Liver (tissue), 9 donors: ENCODE results near the gene ATP5IF1. TPM values are rescaled to one million over a fixed set of nuclear protein-coding genes. Genes with fewer than 3 reads are reported as not detected.

ENCODE experiments used
- DNase-seq: peaks from one replicate; pipeline ENCODE4 v3.0.0-alpha.2; 2017; ENCODE audit warnings: low spot score
- H3K27ac ChIP-seq, 2 donors: one replicate each; pipeline ENCODE4 v1.7.0; 2013; ENCODE audit warnings: inconsistent platforms in 2 of 2, low read length in 2 of 2, control low read depth in 1 of 2, low read depth in 1 of 2, mild to moderate bottlenecking in 1 of 2
- H3K27me3 ChIP-seq, 4 donors: one replicate each; pipeline versions ENCODE4 v1.6.1 to v1.7.0; 2013; ENCODE audit warnings: low read length in 3 of 4, inconsistent platforms in 1 of 4, mild to moderate bottlenecking in 1 of 4, moderate library complexity in 1 of 4; ENCODE audit not compliant: control insufficient read depth in 4 of 4, insufficient read depth in 4 of 4
- H3K36me3 ChIP-seq, 4 donors: one replicate each; pipeline versions ENCODE4 v1.6.1 to v1.7.0; 2013; ENCODE audit warnings: low read length in 3 of 4, mild to moderate bottlenecking in 3 of 4, low read depth in 1 of 4, moderate library complexity in 1 of 4; ENCODE audit not compliant: control insufficient read depth in 4 of 4, insufficient read depth in 3 of 4
- H3K4me1 ChIP-seq, 4 donors: one replicate each; pipeline versions ENCODE4 v1.6.1 to v1.7.0; 2013; ENCODE audit warnings: low read length in 3 of 4, mild to moderate bottlenecking in 3 of 4, moderate library complexity in 1 of 4; ENCODE audit not compliant: control insufficient read depth in 4 of 4, insufficient read depth in 4 of 4
- H3K4me3 ChIP-seq, 3 donors: one replicate each; pipeline versions ENCODE4 v1.6.1 to v1.7.0; 2013; ENCODE audit warnings: low read length in 3 of 3, control low read depth in 1 of 3, low read depth in 1 of 3, mild to moderate bottlenecking in 1 of 3
- H3K9ac ChIP-seq, 2 donors: one replicate each; pipeline ENCODE4 v1.7.0; 2013; ENCODE audit warnings: low read length in 2 of 2, mild to moderate bottlenecking in 2 of 2, moderate library complexity in 2 of 2, control low read depth in 1 of 2, low read depth in 1 of 2
- H3K9me3 ChIP-seq, 4 donors: one replicate each; pipeline versions ENCODE4 v1.6.1 to v1.7.0; 2013; ENCODE audit warnings: low read length in 3 of 4; ENCODE audit not compliant: control insufficient read depth in 4 of 4
- EGR1 ChIP-seq, 2 donors: IDR thresholded peaks; 2 replicates each; pipeline ENCODE4 v1.6.1; 2016 to 2018; ENCODE audit warnings: antibody characterized with exemption in 2 of 2, low read depth in 2 of 2
- FOXA2 ChIP-seq: IDR thresholded peaks from 2 replicates; pipeline ENCODE4 v1.6.1; 2016; ENCODE audit warnings: antibody characterized with exemption
- GABPA ChIP-seq, 2 donors: IDR thresholded peaks in 1 of 2; conservative IDR thresholded peaks in 1 of 2; 2 replicates each; pipeline ENCODE4 v1.6.1; 2016; ENCODE audit warnings: antibody characterized with exemption in 2 of 2, mild to moderate bottlenecking in 1 of 2, moderate library complexity in 1 of 2
- HNF4G ChIP-seq: IDR thresholded peaks from 2 replicates; pipeline ENCODE4 v1.6.1; 2016; ENCODE audit warnings: antibody characterized with exemption
- JUND ChIP-seq, 2 donors: IDR thresholded peaks; 2 replicates each; pipeline ENCODE4 v1.6.1; 2016; ENCODE audit warnings: antibody characterized with exemption in 2 of 2
- RAD21 ChIP-seq, 2 donors: IDR thresholded peaks; 2 replicates each; pipeline ENCODE4 v1.6.1; 2016; ENCODE audit warnings: antibody characterized with exemption in 2 of 2, mild to moderate bottlenecking in 2 of 2
- SP1 ChIP-seq: IDR thresholded peaks from 2 replicates; pipeline ENCODE4 v1.6.1; 2018; ENCODE audit warnings: antibody characterized with exemption, mild to moderate bottlenecking
- TAF1 ChIP-seq: conservative IDR thresholded peaks from 2 replicates; pipeline ENCODE4 v1.6.1; 2016; ENCODE audit warnings: antibody characterized with exemption, mild to moderate bottlenecking
- YY1 ChIP-seq: IDR thresholded peaks from 2 replicates; pipeline ENCODE4 v1.6.1; 2016; ENCODE audit warnings: antibody characterized with exemption, mild to moderate bottlenecking
- WGBS: extraction: QIAGEN DNeasy Blood & Tissue Kit; methylation state at CpG from one replicate; pipeline ENCODE4 v1.1.7; 2013; 5-methylcytosine and 5-hydroxymethylcytosine counted together
- polyA plus RNA-seq, 2 donors: library from polyadenylated mRNA; stranded (reverse) in 1 of 2; unstranded in 1 of 2; fragments of 200-250 nt in 1 of 2; fragments of >200 nt in 1 of 2; fragmentation: Nextera tagmentation in 1 of 2; extraction: Ambion mirVana in 1 of 2; gene quantifications; one replicate each; pipeline versions ENCODE4 v1.2.1 to v1.2.3, GENCODE V29; 2013 to 2015
- total RNA-seq, 2 donors: library from RNA; depleted of rRNA; stranded (reverse); fragments of >200 nt; gene quantifications; one replicate each; pipeline ENCODE4 v1.2.3, GENCODE V29; 2014
- TF ChIP-seq, protein P1 (sequence below): IDR thresholded peaks from 2 replicates; pipeline ENCODE4 v1.6.1; 2016; ENCODE audit warnings: antibody characterized with exemption
- TF ChIP-seq, protein P2 (sequence below): fragments of 150-350 bp; IDR thresholded peaks from 2 replicates; pipeline ENCODE4 v1.5.1; 2017; ENCODE audit warnings: improper control_type of control experiment, low read depth, low read length; ENCODE audit not compliant: missing input control
- TF ChIP-seq, protein P3 (sequence below): IDR thresholded peaks from 2 replicates; pipeline ENCODE4 v1.6.1; 2016; ENCODE audit warnings: antibody characterized with exemption
- TF ChIP-seq, protein P4 (sequence below): IDR thresholded peaks from 2 replicates; pipeline ENCODE4 v1.6.1; 2016; ENCODE audit warnings: antibody characterized with exemption, mild to moderate bottlenecking
- TF ChIP-seq, protein P5 (sequence below): IDR thresholded peaks from 2 replicates; pipeline ENCODE4 v1.6.1; 2016; ENCODE audit warnings: antibody characterized with exemption
- donor health status: healthy.
- donor health status: healthy.
- donor health status: healthy.
- donor health status: healthy.
- donor health status: healthy.

Gene ATP5IF1
- total and polyA plus RNA-seq, 4 donors = 136 to 456 (median 168) TPM

DNA sequence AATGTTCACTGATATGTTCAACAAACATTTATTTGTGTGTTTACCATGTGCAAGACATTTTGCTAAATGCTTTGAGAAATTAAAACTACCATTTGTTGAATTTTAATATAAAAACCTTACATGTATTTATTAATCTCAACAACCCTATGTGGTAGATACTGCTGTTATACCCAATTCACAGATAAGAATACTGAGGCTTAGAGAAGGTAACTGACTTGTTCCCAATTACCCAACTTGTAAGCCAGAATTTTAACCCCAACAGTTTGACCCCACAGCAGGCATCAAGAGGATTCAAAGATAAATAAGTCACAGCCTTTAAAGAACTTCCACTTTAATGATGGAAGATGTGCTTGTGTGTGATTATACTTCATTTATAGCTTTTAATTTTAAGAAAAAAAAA, 6.8 kb upstream of the ATP5IF1 start (continued):
- TF ChIP-seq, protein P1, sequence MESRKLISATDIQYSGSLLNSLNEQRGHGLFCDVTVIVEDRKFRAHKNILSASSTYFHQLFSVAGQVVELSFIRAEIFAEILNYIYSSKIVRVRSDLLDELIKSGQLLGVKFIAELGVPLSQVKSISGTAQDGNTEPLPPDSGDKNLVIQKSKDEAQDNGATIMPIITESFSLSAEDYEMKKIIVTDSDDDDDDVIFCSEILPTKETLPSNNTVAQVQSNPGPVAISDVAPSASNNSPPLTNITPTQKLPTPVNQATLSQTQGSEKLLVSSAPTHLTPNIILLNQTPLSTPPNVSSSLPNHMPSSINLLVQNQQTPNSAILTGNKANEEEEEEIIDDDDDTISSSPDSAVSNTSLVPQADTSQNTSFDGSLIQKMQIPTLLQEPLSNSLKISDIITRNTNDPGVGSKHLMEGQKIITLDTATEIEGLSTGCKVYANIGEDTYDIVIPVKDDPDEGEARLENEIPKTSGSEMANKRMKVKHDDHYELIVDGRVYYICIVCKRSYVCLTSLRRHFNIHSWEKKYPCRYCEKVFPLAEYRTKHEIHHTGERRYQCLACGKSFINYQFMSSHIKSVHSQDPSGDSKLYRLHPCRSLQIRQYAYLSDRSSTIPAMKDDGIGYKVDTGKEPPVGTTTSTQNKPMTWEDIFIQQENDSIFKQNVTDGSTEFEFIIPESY = no peak
- TF ChIP-seq FOXA2 = no peak
- TF ChIP-seq RAD21 (IDR thresholded peaks at IDR 0.05) = no peak
- no peak for TF ChIP-seq YY1

DNA sequence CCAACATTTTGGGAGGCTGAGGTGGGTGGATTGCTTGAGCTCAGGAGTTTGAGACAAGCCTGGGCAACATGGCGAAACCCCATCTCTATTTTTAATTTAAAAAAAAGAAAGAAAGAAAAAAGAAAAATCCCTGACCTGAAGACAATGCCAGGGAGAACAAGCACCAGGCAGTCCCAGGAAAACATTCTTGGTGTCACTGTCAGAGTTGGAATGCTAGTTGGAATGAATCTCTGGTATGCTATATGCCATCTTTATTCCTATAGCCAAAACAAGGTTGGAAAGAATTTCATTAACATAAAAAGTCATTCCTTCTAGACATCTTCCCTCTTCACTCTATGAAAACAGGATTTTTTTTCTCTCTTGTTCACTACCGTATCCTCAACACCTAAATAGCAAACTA, 5.9 kb upstream of the ATP5IF1 start:
- 70% methylated on average over 2 of the region's 2 CpGs for WGBS
- TF ChIP-seq RAD21 (IDR thresholded peaks at IDR 0.05) (no peak), TAF1 (no peak), JUND (IDR thresholded peaks at IDR 0.05) (no peak), EGR1 (IDR thresholded peaks at IDR 0.05; ENCODE audit: low read depth in 2 of 2) (no peak), YY1 (no peak), SP1 (no peak), FOXA2 (no peak)
- TF ChIP-seq, protein P2, sequence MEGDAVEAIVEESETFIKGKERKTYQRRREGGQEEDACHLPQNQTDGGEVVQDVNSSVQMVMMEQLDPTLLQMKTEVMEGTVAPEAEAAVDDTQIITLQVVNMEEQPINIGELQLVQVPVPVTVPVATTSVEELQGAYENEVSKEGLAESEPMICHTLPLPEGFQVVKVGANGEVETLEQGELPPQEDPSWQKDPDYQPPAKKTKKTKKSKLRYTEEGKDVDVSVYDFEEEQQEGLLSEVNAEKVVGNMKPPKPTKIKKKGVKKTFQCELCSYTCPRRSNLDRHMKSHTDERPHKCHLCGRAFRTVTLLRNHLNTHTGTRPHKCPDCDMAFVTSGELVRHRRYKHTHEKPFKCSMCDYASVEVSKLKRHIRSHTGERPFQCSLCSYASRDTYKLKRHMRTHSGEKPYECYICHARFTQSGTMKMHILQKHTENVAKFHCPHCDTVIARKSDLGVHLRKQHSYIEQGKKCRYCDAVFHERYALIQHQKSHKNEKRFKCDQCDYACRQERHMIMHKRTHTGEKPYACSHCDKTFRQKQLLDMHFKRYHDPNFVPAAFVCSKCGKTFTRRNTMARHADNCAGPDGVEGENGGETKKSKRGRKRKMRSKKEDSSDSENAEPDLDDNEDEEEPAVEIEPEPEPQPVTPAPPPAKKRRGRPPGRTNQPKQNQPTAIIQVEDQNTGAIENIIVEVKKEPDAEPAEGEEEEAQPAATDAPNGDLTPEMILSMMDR = no peak
- TF ChIP-seq, protein P3, sequence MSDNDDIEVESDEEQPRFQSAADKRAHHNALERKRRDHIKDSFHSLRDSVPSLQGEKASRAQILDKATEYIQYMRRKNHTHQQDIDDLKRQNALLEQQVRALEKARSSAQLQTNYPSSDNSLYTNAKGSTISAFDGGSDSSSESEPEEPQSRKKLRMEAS = no peak
- H3K4me1 ChIP-seq = peaks cover 3 to 9% (median 7%) of the 10 kb centered on the region in 4 donors
- no peak for DNase-seq
- no peak overlapping the region for H3K9ac ChIP-seq
- no peaks in the 10 kb centered on the region for H3K9me3 ChIP-seq
- H3K27me3 ChIP-seq = no peaks in the 10 kb centered on the region
- H3K27ac ChIP-seq = no peak overlapping the region
- H3K4me3 ChIP-seq = no peak overlapping the region
- H3K36me3 ChIP-seq = peaks cover 0 to 25% (median 17%) of the 10 kb centered on the region in 4 donors

DNA sequence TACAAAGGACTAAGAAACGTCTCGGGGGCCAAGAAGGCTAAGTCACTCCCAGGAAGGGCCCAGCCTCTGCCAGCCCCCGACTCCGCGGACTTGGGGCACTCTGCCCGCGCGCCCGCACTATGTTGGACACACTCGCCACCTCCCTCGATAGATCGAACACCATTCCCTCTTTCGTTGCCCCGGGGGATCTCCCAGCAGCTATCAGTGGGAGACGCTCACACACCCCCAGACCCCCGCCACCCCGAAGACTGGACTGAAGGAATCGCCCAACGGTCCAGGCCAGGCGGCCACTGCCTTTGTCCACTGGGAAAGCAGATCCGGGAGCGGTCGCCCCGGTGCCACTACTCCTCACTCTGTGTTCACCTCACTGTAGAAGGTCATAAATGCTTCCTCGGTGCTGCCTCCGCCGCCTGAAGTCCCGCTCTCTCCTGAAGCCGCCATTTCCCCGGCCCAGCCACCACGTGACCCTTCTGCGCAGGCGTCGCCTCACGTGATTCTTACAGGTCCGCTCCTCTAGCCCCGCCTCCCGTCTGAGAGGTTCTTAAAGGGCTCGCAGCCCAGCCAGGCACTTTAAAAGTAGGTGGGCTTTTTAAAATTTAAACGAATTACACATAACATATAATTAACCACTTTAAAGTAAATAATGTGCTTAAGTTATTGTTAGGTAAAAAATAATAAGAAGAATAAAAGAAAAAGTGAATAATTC, 3.2 kb upstream of the ATP5IF1 start, which contains the start of gene DNAJC8:
Gene DNAJC8 (minus strand): TSS at position 472 of the 706 bp plus-strand sequence. CDS start 31 bp downstream, at position 441.
- under 1% methylated on average over 40 of the region's 40 CpGs for WGBS
- Histone ChIP-seq H3K36me3 (peaks cover 0 to 8% (median 6%) of the 10 kb centered on the region in 4 donors), H3K27me3 (no peaks in the 10 kb centered on the region), H3K9ac (peak within 1 kb of the TSS; percentile 80 to 98), H3K27ac (peak within 1 kb of the TSS; percentile 71 to 72), H3K4me3 (peak within 1 kb of the TSS; percentile 91 to 98 (median 93)), H3K9me3 (no peaks in the 10 kb centered on the region), H3K4me1 (peaks cover 6 to 28% (median 23%) of the 10 kb centered on the region in 4 donors)
- TF ChIP-seq FOXA2 (no peak), EGR1 (IDR thresholded peaks at IDR 0.05; ENCODE audit: low read depth in 2 of 2) (peak in 1 of 2 donors; percentile 36), YY1 (peak; percentile 99), HNF4G (no peak), GABPA (IDR thresholded peaks at IDR 0.05 in 1 of 2, conservative IDR thresholded peaks at IDR 0.05 in 1 of 2) (peak in 1 of 2 donors; percentile 67), RAD21 (IDR thresholded peaks at IDR 0.05) (peak in 1 of 2 donors; percentile 11)
- TF ChIP-seq, protein P3 = peak; percentile 82
- TF ChIP-seq, protein P4, sequence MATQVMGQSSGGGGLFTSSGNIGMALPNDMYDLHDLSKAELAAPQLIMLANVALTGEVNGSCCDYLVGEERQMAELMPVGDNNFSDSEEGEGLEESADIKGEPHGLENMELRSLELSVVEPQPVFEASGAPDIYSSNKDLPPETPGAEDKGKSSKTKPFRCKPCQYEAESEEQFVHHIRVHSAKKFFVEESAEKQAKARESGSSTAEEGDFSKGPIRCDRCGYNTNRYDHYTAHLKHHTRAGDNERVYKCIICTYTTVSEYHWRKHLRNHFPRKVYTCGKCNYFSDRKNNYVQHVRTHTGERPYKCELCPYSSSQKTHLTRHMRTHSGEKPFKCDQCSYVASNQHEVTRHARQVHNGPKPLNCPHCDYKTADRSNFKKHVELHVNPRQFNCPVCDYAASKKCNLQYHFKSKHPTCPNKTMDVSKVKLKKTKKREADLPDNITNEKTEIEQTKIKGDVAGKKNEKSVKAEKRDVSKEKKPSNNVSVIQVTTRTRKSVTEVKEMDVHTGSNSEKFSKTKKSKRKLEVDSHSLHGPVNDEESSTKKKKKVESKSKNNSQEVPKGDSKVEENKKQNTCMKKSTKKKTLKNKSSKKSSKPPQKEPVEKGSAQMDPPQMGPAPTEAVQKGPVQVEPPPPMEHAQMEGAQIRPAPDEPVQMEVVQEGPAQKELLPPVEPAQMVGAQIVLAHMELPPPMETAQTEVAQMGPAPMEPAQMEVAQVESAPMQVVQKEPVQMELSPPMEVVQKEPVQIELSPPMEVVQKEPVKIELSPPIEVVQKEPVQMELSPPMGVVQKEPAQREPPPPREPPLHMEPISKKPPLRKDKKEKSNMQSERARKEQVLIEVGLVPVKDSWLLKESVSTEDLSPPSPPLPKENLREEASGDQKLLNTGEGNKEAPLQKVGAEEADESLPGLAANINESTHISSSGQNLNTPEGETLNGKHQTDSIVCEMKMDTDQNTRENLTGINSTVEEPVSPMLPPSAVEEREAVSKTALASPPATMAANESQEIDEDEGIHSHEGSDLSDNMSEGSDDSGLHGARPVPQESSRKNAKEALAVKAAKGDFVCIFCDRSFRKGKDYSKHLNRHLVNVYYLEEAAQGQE = no peak
- TF ChIP-seq, protein P5, sequence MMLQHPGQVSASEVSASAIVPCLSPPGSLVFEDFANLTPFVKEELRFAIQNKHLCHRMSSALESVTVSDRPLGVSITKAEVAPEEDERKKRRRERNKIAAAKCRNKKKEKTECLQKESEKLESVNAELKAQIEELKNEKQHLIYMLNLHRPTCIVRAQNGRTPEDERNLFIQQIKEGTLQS = peak; percentile 15
- peak; percentile 94 for DNase-seq
